HepG2 (cell line): ENCODE data around the gene DCTN2. TPM values are rescaled to one million over a fixed set of nuclear protein-coding genes. Genes with fewer than 3 reads are reported as not detected.

ENCODE experiments used
- ATAC-seq: fragments of 200-7000 bp; cut with Tn5 transposase; 3 replicates; pipeline ENCODE4 v1.9.1; 2020; ENCODE audit warnings: mild to moderate bottlenecking, moderate library complexity
- BruUV-seq: library from RNA; stranded (reverse); fragments of 400-500 nt; replicated peaks from 2 replicates; lab custom pipeline; 2021; lab: Mats Ljungman, UMichigan
- CTCF ChIA-PET: fragments of 300-600 bp; formaldehyde crosslinking; extraction: SDS; loops from one replicate; lab custom pipeline; 2021; ENCODE audit warnings: low total read pairs, inconsistent platforms, low intra/inter-chr PET ratio; lab: Yijun Ruan, JAX
- POLR2A ChIA-PET: fragments of 350-600 bp; sonication (Branson Sonifier 250); formaldehyde crosslinking; loops from one replicate; lab custom pipeline; 2020; ENCODE audit warnings: antibody characterized with exemption, inconsistent platforms; lab: Yijun Ruan, JAX
- DNase-seq: peaks from one replicate; pipeline ENCODE4 v3.0.0-alpha.2; 2015; ENCODE audit warnings: low spot score
- FAIRE-seq: peaks from 3 replicates; lab custom pipeline; 2011; peaks lifted over from hg19 to GRCh38; lab: Jason Lieb, UNC
- H2AFZ ChIP-seq: one replicate; pipeline ENCODE4 v1.6.1; 2011; ENCODE audit warnings: low read length, inconsistent platforms
- H3K27ac ChIP-seq: fragments of 300-600 bp; 3 replicates; pipeline ENCODE4 v1.8.0; 2011; ENCODE audit warnings: mixed run types, mild to moderate bottlenecking, mixed read lengths, low read length, inconsistent platforms; ENCODE audit not compliant: insufficient read depth; ENCODE audit errors: extremely low read length
- H3K27me3 ChIP-seq, 2 experiments: fragments of 200-600 bp in 1 of 2; 2 replicates in 1 of 2; 3 replicates in 1 of 2; pipeline versions ENCODE4 v1.6.0 to v1.8.0; 2011; ENCODE audit warnings: low read length in 2 of 2, mild to moderate bottlenecking in 2 of 2, moderate library complexity in 2 of 2, inconsistent platforms in 1 of 2; ENCODE audit not compliant: insufficient read depth in 2 of 2, control insufficient read depth in 1 of 2
- H3K36me3 ChIP-seq, 2 experiments: fragments of 200-600 bp in 1 of 2; replicated peaks in 1 of 2; 2 replicates in 1 of 2; 3 replicates in 1 of 2; pipeline versions ENCODE4 v1.5.1 to v1.8.0; 2011; ENCODE audit warnings: low read length in 2 of 2, inconsistent platforms in 1 of 2; ENCODE audit not compliant: insufficient read depth in 2 of 2, control insufficient read depth in 1 of 2
- H3K4me1 ChIP-seq: 2 replicates; pipeline ENCODE4 v1.5.1; 2012; ENCODE audit warnings: low read length, inconsistent platforms; ENCODE audit not compliant: insufficient read depth
- H3K4me2 ChIP-seq: 2 replicates; pipeline ENCODE4 v1.6.0; 2011; ENCODE audit warnings: low read depth, low read length, inconsistent platforms
- H3K4me3 ChIP-seq, 3 experiments: fragments of 200-600 bp in 1 of 3; sonication (generic), shearing (Covaris generic) in 1 of 3; replicated peaks in 1 of 3; 2 replicates each; pipeline ENCODE4 v1.5.1; 2011 to 2016; ENCODE audit warnings: low read length in 3 of 3, inconsistent platforms in 2 of 3, low read depth in 2 of 3, mild to moderate bottlenecking in 2 of 3, control low read depth in 1 of 3, mixed read lengths in 1 of 3; ENCODE audit not compliant: insufficient read depth in 1 of 3
- H3K79me2 ChIP-seq: one replicate; pipeline ENCODE4 v1.6.1; 2011; ENCODE audit warnings: low read length, inconsistent platforms; ENCODE audit not compliant: insufficient read depth
- H3K9ac ChIP-seq: 2 replicates; pipeline ENCODE4 v1.6.0; 2011; ENCODE audit warnings: mild to moderate bottlenecking, low read depth, low read length, inconsistent platforms; ENCODE audit not compliant: insufficient read depth
- H3K9me3 ChIP-seq: 2 replicates; pipeline ENCODE4 v1.5.1; 2012; ENCODE audit warnings: mild to moderate bottlenecking, low read length
- H4K20me1 ChIP-seq: 2 replicates; pipeline ENCODE4 v1.6.0; 2011; ENCODE audit warnings: inconsistent platforms, mild to moderate bottlenecking, low read length, moderate library complexity; ENCODE audit not compliant: insufficient read depth
- POLR2A ChIP-seq, 2 experiments: IDR thresholded peaks; 2 replicates each; pipeline ENCODE4 v1.6.1; 2011; ENCODE audit warnings: low read depth in 2 of 2, low read length in 2 of 2, mild to moderate bottlenecking in 1 of 2, moderate library complexity in 1 of 2; ENCODE audit not compliant: insufficient read depth in 1 of 2
- SSRP1 ChIP-seq: IDR thresholded peaks from 2 replicates; pipeline ENCODE4 v1.6.1; 2016; ENCODE audit warnings: control low read depth
- ZBTB10 ChIP-seq: sonication (generic); formaldehyde crosslinking; IDR thresholded peaks from 2 replicates; pipeline ENCODE4 v1.4.0; 2020; ENCODE audit warnings: missing genetic modification reagents, borderline replicate concordance
- ZBTB2 ChIP-seq: sonication (generic); formaldehyde crosslinking; IDR thresholded peaks from 2 replicates; pipeline ENCODE4 v1.8.0; 2022; ENCODE audit warnings: low read depth, missing genetic modification reagents
- ZFP82 ChIP-seq: sonication (generic); formaldehyde crosslinking; IDR thresholded peaks from 2 replicates; pipeline ENCODE4 v1.5.1; 2020; ENCODE audit warnings: mild to moderate bottlenecking, missing genetic modification reagents, borderline replicate concordance
- ZNF136 ChIP-seq: sonication (generic); formaldehyde crosslinking; IDR thresholded peaks from 2 replicates; pipeline ENCODE4 v1.8.1; 2022; ENCODE audit warnings: low read depth, mild to moderate bottlenecking, moderate library complexity, missing genetic modification reagents
- ZNF234 ChIP-seq: sonication (generic); formaldehyde crosslinking; conservative IDR thresholded peaks from 2 replicates; pipeline ENCODE4 v1.5.1; 2020; ENCODE audit warnings: mild to moderate bottlenecking, missing genetic modification reagents
- ZNF446 ChIP-seq: sonication (generic); formaldehyde crosslinking; IDR thresholded peaks from 2 replicates; pipeline ENCODE4 v1.5.0; 2020; ENCODE audit warnings: mild to moderate bottlenecking, missing genetic modification reagents
- ZNF740 ChIP-seq: sonication (generic); formaldehyde crosslinking; IDR thresholded peaks from 2 replicates; pipeline ENCODE4 v1.4.0; 2020; ENCODE audit warnings: missing genetic modification reagents
- WGBS: methylation state at CpG from one replicate; pipeline ENCODE4 v1.1.6; 2017; ENCODE audit warnings: low lambda C conversion rate; 5-methylcytosine and 5-hydroxymethylcytosine counted together
- in situ Hi-C: cut with HindIII; loops from 2 replicates; pipeline ENCODE4 v1.10.0; 2017; ENCODE audit warnings: low pct_unique_long_range_greater_than_20kb; ENCODE audit not compliant: extremely low pct_ligation_motif_present
- intact Hi-C: fragments of 100-400 bp; cut with micrococcal nuclease; formaldehyde crosslinking; loops from one replicate; pipeline ENCODE4 v1.10.0; 2022; ENCODE audit not compliant: unreplicated experiment
- polyA plus RNA-seq, 8 experiments: library from polyadenylated mRNA; depleted of rRNA in 3 of 8; stranded (reverse) in 7 of 8; unstranded in 1 of 8; fragments of >200 nt; fragmentation: Illumina TruSeq in 4 of 8; extraction: Trizol in 4 of 8; gene quantifications; 2 replicates each; pipeline versions ENCODE4 v1.2.1 to v1.2.3, GENCODE V29; 2011 to 2016; ENCODE audit warnings: low read depth in 4 of 8, missing spikeins in 1 of 8, mixed read lengths in 1 of 8; ENCODE audit not compliant: insufficient read depth in 1 of 8
- total RNA-seq, 5 experiments: library from RNA; depleted of rRNA; stranded (reverse); fragments of >200 nt; fragmentation: Illumina TruSeq; extraction: Trizol; gene quantifications; 2 replicates each; pipeline ENCODE4 v1.2.3, GENCODE V29; 2016; ENCODE audit warnings: low read depth in 1 of 5

Gene DCTN2
- total and polyA plus RNA-seq, 2 of the 13 experiments (the other 11 are each of a cell fraction or from before 2014, with no cell fraction given) = 72.0 to 77.4 TPM

GRCh38 chr12:57513266-57513665, 33.7 kb downstream of the DCTN2 start:
- no peak overlapping the region for H2AFZ ChIP-seq
- 98% methylated on average over 5 of the region's 5 CpGs for WGBS
- intact Hi-C loops (no loop called here), in situ Hi-C loops (no loop called here)
- H3K9ac ChIP-seq = no peak overlapping the region
- no peak overlapping the region for H3K4me3 ChIP-seq
- ATAC-seq = no peak
- CTCF ChIA-PET = no interaction called here
- H3K4me2 ChIP-seq = no peak overlapping the region
- no peak overlapping the region for H3K27ac ChIP-seq
- H3K4me1 ChIP-seq = peaks cover 8% of the 10 kb centered on the region
- H3K9me3 ChIP-seq = no peaks in the 10 kb centered on the region
- peaks cover 16% of the 10 kb centered on the region for H4K20me1 ChIP-seq
- BruUV-seq = no TSS peak
- DNase-seq = no peak
- no peak for FAIRE-seq
- H3K27me3 ChIP-seq = no peaks in the 10 kb centered on the region
- H3K36me3 ChIP-seq = peaks cover 32 to 79% of the 10 kb centered on the region in 2 experiments
- TF ChIP-seq ZBTB2 (CRISPR knock-in tag) (no peak), ZNF136 (CRISPR knock-in tag) (no peak), ZNF446 (CRISPR knock-in tag) (no peak), POLR2A (IDR thresholded peaks at IDR 0.05; ENCODE audit: insufficient read depth in 1 of 2, low read depth in 2 of 2, low read length in 2 of 2) (0 out of 4 replicates have a peak, but pooled peaks of 1 of the 2 experiments have one; percentile 5), ZBTB10 (CRISPR knock-in tag) (no peak), ZNF740 (CRISPR knock-in tag) (no peak), ZNF234 (CRISPR knock-in tag) (no peak), SSRP1 (CRISPR knock-in tag) (no peak), ZFP82 (CRISPR knock-in tag) (no peak)
- H3K79me2 ChIP-seq = peaks cover 4% of the 10 kb centered on the region
- POLR2A ChIA-PET = interaction anchor here (1.2 kb wide), 1 partner anchor 8 kb away, joined by 4 read pairs; the partner anchor contains the start of gene DDIT3
